Measurements from ENCODE around the gene VASP. TPM values are rescaled to one million over a fixed set of nuclear protein-coding genes. Genes with fewer than 3 reads are reported as not detected.
A peak's percentile ranks its signal among the peaks of the same experiment; 100 is the strongest.

The VASP gene
- total RNA-seq, 1 donor from 2014 or later, result 53.8 TPM

DNA sequence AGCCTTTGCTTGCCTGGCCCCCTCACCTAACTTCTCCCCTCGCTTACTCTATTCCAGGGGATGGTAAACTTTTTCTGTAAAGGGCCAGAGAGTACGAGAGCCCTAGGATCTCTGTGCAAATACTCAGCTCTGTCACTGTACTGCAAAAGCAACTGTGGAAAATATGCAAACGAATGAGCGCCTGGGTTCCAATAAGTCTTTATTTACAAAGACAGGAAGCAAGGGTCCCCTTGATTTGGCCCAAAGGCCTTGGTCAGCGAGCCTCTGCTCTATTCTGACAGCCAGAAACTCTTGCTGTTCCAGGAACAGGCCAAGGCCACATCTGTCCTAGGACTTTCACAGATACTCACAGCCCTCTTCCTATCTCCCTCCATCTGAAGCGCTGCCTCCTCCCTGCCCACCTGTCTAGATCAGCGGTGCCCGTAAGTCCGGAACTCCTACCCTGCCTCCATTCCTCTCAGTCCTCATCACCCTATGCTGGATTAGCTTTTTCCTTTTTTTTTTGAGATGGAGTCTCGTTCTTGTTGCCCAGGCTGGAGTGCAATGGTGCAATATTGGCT is 40.0 kb downstream of the VASP start:
- Mint-ChIP-seq H3K9me3 (no peaks in the 10 kb centered on the region), H3K27ac (no peak overlapping the region), H3K4me1 (peaks cover 4% of the 10 kb centered on the region), H3K4me3 (no peak overlapping the region), H3K27me3 (ENCODE audit: low read depth) (no peaks in the 10 kb centered on the region), H3K36me3 (peaks cover 8% of the 10 kb centered on the region)
- TF ChIP-seq, protein P1, sequence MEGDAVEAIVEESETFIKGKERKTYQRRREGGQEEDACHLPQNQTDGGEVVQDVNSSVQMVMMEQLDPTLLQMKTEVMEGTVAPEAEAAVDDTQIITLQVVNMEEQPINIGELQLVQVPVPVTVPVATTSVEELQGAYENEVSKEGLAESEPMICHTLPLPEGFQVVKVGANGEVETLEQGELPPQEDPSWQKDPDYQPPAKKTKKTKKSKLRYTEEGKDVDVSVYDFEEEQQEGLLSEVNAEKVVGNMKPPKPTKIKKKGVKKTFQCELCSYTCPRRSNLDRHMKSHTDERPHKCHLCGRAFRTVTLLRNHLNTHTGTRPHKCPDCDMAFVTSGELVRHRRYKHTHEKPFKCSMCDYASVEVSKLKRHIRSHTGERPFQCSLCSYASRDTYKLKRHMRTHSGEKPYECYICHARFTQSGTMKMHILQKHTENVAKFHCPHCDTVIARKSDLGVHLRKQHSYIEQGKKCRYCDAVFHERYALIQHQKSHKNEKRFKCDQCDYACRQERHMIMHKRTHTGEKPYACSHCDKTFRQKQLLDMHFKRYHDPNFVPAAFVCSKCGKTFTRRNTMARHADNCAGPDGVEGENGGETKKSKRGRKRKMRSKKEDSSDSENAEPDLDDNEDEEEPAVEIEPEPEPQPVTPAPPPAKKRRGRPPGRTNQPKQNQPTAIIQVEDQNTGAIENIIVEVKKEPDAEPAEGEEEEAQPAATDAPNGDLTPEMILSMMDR (IDR thresholded peaks at IDR 0.05; ENCODE audit: unreplicated experiment), result no peak
- DNase-seq (ENCODE audit: low spot score in 2 of 2, unreplicated experiment in 2 of 2), result no peak

DNA sequence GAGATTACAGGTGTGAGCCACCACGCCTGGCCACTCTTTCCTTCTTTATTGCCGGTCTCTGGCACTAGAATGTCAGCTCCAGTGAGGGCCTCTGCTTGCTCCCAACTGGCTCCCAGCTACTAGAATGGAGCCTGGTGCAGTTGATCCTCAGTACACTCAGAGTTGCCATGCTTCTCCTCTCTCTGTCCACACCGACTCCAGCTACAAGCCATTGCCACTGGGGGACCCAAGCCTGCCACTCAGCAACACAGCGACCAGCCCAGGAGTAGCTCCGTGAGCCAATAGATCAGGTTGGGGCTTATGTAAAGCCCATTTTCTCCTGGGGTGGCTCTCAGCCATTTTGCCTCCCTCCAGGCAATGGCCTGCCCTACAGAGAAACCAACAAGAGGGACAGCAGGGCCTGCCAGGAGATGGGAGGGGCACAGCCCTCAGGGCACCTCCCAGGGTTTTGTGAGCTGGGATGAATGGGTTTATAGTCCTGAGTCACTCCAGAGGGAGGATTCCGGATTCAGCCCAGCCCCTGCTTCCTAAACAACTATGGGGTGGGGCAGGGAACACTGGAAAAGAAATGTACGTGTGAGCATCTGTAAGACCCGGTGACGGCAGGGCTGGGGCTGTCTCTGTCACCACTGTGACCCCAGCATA is 40.8 kb downstream of the VASP start:
- TF ChIP-seq, protein P1 (IDR thresholded peaks at IDR 0.05; ENCODE audit: unreplicated experiment), result no peak
- no peak overlapping the region for H3K4me3 Mint-ChIP-seq

DNA sequence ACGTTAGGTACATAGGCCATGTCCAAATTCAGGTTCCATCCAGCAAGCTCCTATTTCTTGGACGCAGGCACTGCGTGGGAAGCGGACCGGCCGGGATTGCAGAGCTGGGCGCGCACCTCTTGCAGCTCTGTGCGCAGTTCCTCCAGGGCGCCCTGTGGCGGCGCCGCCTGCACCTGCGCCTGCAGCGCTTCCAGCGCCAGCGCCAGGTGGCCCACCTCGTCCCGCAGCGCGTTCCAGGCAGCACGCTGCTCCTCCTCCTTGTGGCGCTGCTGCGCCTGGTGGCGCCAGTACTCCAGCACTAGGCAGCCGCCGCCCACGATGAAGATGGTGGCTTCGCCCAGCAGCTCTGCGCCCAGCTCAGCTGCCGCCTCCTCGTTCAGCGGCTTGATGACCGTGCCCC is 46.2 kb downstream of the VASP start:
- Mint-ChIP-seq H3K36me3 (peaks cover 11% of the 10 kb centered on the region), H3K27ac (no peak overlapping the region), H3K4me3 (peak overlapping the region; percentile 46), H3K9me3 (no peaks in the 10 kb centered on the region), H3K4me1 (peaks cover 6% of the 10 kb centered on the region), H3K27me3 (ENCODE audit: low read depth) (no peaks in the 10 kb centered on the region)
- TF ChIP-seq, protein P1 (IDR thresholded peaks at IDR 0.05; ENCODE audit: unreplicated experiment), result no peak
- DNase-seq (ENCODE audit: low spot score in 2 of 2, unreplicated experiment in 2 of 2), result peak; percentile 25 to 45

More for the DNA sequence above, 40.8 kb downstream of the VASP start:
- no peak for DNase-seq (ENCODE audit: low spot score in 2 of 2, unreplicated experiment in 2 of 2)
- Mint-ChIP-seq H3K4me1 (peaks cover 4% of the 10 kb centered on the region), H3K9me3 (no peaks in the 10 kb centered on the region), H3K36me3 (peaks cover 10% of the 10 kb centered on the region), H3K27me3 (ENCODE audit: low read depth) (no peaks in the 10 kb centered on the region), H3K27ac (no peak overlapping the region)

DNA sequence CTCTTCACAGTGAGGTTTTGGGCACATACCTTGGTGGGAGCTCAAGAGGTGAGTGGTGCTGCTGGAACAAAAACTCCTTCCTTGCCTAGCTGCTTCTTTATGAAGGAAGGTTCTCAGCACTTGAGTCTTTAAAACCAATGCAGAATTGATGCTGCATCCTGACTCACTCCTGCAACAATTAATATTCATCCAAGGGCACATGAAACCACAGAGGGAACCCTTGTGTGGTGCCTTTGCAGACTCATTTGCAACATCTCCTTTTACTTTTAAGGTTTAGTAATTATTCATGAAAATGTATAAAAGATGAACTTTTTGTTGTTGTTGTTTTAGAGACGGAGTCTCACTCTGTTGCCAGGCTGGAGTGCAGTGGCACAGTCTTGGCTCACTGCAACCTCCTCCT is 47.2 kb downstream of the VASP start:
- Mint-ChIP-seq H3K27ac (no peak overlapping the region), H3K27me3 (ENCODE audit: low read depth) (no peaks in the 10 kb centered on the region), H3K9me3 (no peaks in the 10 kb centered on the region), H3K36me3 (peaks cover 11% of the 10 kb centered on the region), H3K4me1 (peaks cover 7% of the 10 kb centered on the region), H3K4me3 (no peak overlapping the region)
- TF ChIP-seq, protein P1 (IDR thresholded peaks at IDR 0.05; ENCODE audit: unreplicated experiment), result no peak
- DNase-seq (ENCODE audit: low spot score in 2 of 2, unreplicated experiment in 2 of 2), result no peak

DNA sequence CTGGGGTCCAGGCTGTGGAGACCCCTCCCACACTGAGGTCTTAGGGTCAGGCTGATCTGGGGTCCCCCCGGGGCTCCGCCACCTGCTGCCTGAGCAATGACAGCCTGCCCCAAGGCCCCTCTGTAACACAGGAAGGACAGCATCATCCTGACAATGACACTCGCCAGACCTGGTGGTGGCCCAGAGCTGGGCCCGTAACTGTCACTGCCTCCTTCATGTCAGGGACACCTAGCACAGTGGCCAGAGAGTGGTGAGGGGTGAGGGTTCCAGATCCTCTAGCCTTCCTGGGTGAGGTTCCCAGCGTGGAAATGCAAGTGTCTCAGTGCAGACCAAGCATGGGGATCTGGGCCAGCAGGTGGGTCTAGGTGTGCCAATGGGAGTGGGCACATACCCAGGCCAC is 49.6 kb downstream of the VASP start:
- Mint-ChIP-seq H3K4me1 (peaks cover 3% of the 10 kb centered on the region), H3K36me3 (peaks cover 5% of the 10 kb centered on the region), H3K27me3 (ENCODE audit: low read depth) (no peaks in the 10 kb centered on the region), H3K4me3 (no peak overlapping the region), H3K27ac (no peak overlapping the region), H3K9me3 (no peaks in the 10 kb centered on the region)
- no peak for DNase-seq (ENCODE audit: low spot score in 2 of 2, unreplicated experiment in 2 of 2)
- TF ChIP-seq, protein P1 (IDR thresholded peaks at IDR 0.05; ENCODE audit: unreplicated experiment), result no peak
